Measurements from ENCODE around the gene POLD3. TPM values are rescaled to one million over a fixed set of nuclear protein-coding genes. Genes with fewer than 3 reads are reported as not detected.

The POLD3 gene
- total RNA-seq, 3 donors from 2014 or later: 9.8 to 23.3 (median 16.7) TPM

DNA sequence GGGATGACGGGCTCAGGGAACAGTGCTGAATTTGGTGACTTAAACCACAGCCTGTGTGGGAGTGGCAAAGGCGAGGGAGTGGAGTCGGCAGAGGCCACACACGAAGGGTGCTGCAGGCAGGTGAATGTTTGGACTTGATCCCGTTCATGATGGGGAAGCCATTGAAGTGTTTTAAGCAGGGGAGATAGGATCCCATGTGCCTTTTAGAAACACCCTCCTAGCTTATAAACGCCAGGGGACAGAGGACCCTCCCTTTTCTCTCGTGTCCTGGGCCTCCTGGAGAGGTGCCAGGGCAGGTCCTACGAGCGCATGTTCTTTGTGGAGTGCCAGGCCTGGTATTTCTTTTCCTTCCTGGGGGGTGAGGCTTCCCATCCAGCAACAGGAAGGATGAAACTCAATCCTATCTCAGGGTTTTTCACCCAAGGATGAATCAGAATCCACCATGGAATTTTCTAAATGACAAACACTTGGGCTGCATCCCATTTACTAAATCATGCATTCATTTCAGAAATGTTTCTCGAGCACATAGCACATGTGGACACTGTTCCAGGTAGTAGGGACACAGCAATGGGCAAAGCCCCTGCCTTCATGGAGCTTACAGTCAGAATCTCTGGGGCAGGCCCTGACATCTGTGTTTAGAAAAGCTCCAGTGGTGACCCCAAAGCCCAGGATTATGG is 79.3 kb downstream of the POLD3 start:
- Histone ChIP-seq H3K36me3 (no peaks in the 10 kb centered on the region), H3K9me3 (no peaks in the 10 kb centered on the region), H3K27me3 (no peaks in the 10 kb centered on the region), H3K4me1 (peaks cover 0 to 6% of the 10 kb centered on the region in 2 donors), H3K4me3 (no peak overlapping the region), H3K27ac (peak overlapping the region; percentile 79 to 82)
- intact Hi-C loops (cut with DNase I; ENCODE audit: low total_unique reads): no loop called here
- peak in 1 of 2 donors; percentile 42 for DNase-seq (ENCODE audit: low spot score in 2 of 2)
- TF ChIP-seq POLR2AphosphoS5 (IDR thresholded peaks at IDR 0.05) (no peak), POLR2A (IDR thresholded peaks at IDR 0.05) (no peak)
- TF ChIP-seq, protein P1, sequence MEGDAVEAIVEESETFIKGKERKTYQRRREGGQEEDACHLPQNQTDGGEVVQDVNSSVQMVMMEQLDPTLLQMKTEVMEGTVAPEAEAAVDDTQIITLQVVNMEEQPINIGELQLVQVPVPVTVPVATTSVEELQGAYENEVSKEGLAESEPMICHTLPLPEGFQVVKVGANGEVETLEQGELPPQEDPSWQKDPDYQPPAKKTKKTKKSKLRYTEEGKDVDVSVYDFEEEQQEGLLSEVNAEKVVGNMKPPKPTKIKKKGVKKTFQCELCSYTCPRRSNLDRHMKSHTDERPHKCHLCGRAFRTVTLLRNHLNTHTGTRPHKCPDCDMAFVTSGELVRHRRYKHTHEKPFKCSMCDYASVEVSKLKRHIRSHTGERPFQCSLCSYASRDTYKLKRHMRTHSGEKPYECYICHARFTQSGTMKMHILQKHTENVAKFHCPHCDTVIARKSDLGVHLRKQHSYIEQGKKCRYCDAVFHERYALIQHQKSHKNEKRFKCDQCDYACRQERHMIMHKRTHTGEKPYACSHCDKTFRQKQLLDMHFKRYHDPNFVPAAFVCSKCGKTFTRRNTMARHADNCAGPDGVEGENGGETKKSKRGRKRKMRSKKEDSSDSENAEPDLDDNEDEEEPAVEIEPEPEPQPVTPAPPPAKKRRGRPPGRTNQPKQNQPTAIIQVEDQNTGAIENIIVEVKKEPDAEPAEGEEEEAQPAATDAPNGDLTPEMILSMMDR (IDR thresholded peaks at IDR 0.05): no peak

DNA sequence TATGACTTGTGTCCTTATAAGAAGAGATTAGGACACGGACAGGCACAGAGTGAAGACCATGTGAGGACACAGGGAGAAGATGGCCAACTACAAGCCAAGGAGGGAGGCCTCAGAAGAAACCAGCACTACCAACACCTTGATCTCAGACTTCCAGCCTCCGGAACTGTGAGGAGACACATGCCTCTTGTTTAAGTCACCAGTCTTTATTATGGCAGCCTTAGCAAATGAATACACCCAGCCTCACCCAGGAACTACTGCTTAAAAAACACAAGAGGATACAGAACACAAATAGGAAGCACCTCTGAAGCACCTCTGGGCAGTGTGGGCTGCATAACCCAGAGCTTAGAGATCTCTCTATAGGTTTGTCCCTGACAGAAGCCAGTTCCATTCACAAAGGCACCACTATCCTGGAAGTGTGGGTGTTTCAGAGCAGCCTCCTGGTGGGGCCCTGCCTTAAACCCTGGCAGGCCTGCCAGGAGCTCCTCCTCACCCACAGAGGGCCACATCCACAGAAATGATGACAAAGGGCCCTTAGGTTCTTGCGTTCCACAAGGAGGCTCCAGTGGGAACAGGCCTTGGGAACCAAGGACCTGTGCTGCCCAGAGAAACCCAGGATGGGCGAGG is 80.1 kb downstream of the POLD3 start:
- Histone ChIP-seq H3K4me1 (peaks cover 0 to 6% of the 10 kb centered on the region in 2 donors), H3K9me3 (no peaks in the 10 kb centered on the region), H3K36me3 (no peaks in the 10 kb centered on the region), H3K4me3 (no peak overlapping the region), H3K27me3 (no peaks in the 10 kb centered on the region), H3K27ac (peak overlapping the region; percentile 79 to 82)
- intact Hi-C loops (cut with DNase I; ENCODE audit: low total_unique reads): no loop called here
- TF ChIP-seq, protein P1 (IDR thresholded peaks at IDR 0.05): no peak
- no peak for TF ChIP-seq POLR2AphosphoS5 (IDR thresholded peaks at IDR 0.05)
- TF ChIP-seq POLR2A (IDR thresholded peaks at IDR 0.05): no peak
- no peak for DNase-seq (ENCODE audit: low spot score in 2 of 2)

DNA sequence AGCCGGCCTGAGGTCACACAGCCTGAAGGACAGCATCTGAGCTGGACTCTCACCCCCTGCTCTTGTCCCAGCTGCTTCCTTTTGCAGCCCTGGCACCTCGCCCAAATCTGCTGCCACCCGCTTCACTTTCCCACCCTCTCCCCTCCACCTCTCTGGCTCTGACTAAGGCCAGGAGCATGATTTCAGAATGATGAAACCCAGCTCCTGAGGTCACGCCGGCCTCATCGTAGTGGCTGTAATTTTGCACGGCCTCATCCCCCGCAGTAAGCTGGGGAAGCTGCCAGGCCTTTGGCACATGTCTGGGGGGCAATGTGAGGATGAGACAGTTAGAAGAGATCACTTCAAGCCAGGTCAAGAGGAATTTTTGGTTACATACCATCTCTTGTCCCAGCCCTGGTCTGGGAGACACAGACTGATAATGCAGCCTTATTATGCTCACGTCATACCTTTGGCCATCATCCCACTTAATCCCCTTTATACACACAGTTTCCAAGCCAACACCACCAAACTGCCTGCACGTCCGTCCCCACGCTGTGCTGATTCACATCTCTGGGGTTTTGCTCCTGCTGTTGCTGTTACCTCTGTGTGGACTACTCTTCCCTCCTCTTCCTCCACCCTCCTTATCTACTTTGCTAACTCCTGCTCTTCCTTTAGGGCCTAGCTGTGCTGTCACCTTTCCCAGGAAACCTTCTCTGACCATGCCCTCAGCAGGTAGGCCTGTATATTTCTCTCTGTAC is 80.7 kb downstream of the POLD3 start:
- Histone ChIP-seq H3K27ac (peak overlapping the region; percentile 79 to 82), H3K36me3 (no peaks in the 10 kb centered on the region), H3K4me1 (peaks cover 0 to 6% of the 10 kb centered on the region in 2 donors), H3K9me3 (no peaks in the 10 kb centered on the region), H3K4me3 (no peak overlapping the region), H3K27me3 (no peaks in the 10 kb centered on the region)
- TF ChIP-seq POLR2A (IDR thresholded peaks at IDR 0.05): no peak
- TF ChIP-seq, protein P1 (IDR thresholded peaks at IDR 0.05): no peak
- peak in 2 of 3 donors; percentile 43 to 76 for TF ChIP-seq POLR2AphosphoS5 (IDR thresholded peaks at IDR 0.05)
- DNase-seq (ENCODE audit: low spot score in 2 of 2): peak; percentile 45 to 53
- intact Hi-C loops (cut with DNase I; ENCODE audit: low total_unique reads): no loop called here

DNA sequence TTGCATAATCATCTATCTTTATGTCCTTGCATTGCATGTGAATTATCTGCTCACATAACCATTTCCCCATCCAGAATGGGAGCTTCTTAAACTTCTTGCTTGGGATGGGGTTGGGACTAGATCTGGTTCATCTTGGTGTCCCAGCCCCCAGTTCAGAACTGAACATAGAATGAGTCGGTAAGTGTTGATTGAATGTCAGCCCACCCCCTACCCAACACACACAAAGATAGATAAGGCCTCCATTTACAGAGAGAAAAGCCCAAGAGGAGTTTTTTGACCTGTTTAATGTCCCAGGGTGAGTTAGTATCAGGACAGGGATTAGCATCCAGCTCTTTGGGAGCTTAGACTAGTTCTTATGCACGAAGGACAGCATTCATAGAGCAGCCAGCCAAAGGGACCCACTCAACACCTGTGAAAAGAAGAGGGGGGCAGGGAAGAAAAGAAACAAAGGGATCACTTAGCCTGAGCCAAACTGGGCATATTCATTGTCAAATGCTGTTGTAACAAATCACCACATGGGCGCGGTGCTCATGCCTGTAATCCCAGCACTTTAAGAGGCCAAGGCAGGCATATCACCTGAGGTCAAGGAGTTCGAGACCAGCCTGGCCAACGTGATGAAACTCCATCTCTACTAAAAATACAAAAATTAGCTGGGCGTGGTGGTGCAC is 81.4 kb downstream of the POLD3 start:
- intact Hi-C loops (cut with DNase I; ENCODE audit: low total_unique reads): no loop called here
- H3K27me3 ChIP-seq: no peaks in the 10 kb centered on the region
- no peak for TF ChIP-seq POLR2AphosphoS5 (IDR thresholded peaks at IDR 0.05)
- TF ChIP-seq, protein P1 (IDR thresholded peaks at IDR 0.05): no peak
- TF ChIP-seq POLR2A (IDR thresholded peaks at IDR 0.05): no peak
- peaks cover 0 to 6% of the 10 kb centered on the region in 2 donors for H3K4me1 ChIP-seq
- H3K4me3 ChIP-seq: no peak overlapping the region
- H3K36me3 ChIP-seq: no peaks in the 10 kb centered on the region
- peak overlapping the region; percentile 79 to 82 for H3K27ac ChIP-seq
- peak in 1 of 2 donors; percentile 25 for DNase-seq (ENCODE audit: low spot score in 2 of 2)
- H3K9me3 ChIP-seq: no peaks in the 10 kb centered on the region

All from breast epithelium (tissue), 4 donors.